Mucosa of stomach (tissue), 1 donor: ENCODE data around the gene PLPP4.

ENCODE experiments used
- H3K27me3 ChIP-seq: one replicate; pipeline ENCODE4 v1.7.0; 2013; ENCODE audit warnings: mild to moderate bottlenecking, low read length; ENCODE audit not compliant: control insufficient read depth, insufficient read depth
- H3K36me3 ChIP-seq: one replicate; pipeline ENCODE4 v1.7.0; 2013; ENCODE audit warnings: low read length; ENCODE audit not compliant: control insufficient read depth, insufficient read depth
- H3K4me1 ChIP-seq: one replicate; pipeline ENCODE4 v1.7.0; 2013; ENCODE audit warnings: mild to moderate bottlenecking, low read length; ENCODE audit not compliant: control insufficient read depth, insufficient read depth
- H3K4me3 ChIP-seq: one replicate; pipeline ENCODE4 v1.7.0; 2013; ENCODE audit warnings: low read length
- H3K9ac ChIP-seq: one replicate; pipeline ENCODE4 v1.7.0; 2013; ENCODE audit warnings: mild to moderate bottlenecking, low read length, moderate library complexity
- H3K9me3 ChIP-seq: one replicate; pipeline ENCODE4 v1.7.0; 2013; ENCODE audit warnings: mild to moderate bottlenecking, low read length, moderate library complexity; ENCODE audit not compliant: control insufficient read depth
- donor health status: Pancreatic carcinoma.

The PLPP4 gene

GRCh38 chr10:120431251-120431651 lies 25.8 kb upstream of the PLPP4 start:
- Histone ChIP-seq H3K9ac (no peak overlapping the region), H3K9me3 (no peaks in the 10 kb centered on the region), H3K4me1 (no peaks in the 10 kb centered on the region), H3K36me3 (no peaks in the 10 kb centered on the region), H3K27me3 (no peaks in the 10 kb centered on the region), H3K4me3 (no peak overlapping the region)

GRCh38 chr10:120432209-120432608 lies 24.8 kb upstream of the PLPP4 start:
- Histone ChIP-seq H3K9me3 (no peaks in the 10 kb centered on the region), H3K9ac (no peak overlapping the region), H3K4me1 (no peaks in the 10 kb centered on the region), H3K36me3 (no peaks in the 10 kb centered on the region), H3K4me3 (no peak overlapping the region), H3K27me3 (no peaks in the 10 kb centered on the region)

- H3K36me3 ChIP-seq, result no peaks in the 10 kb centered on the region
- no peaks in the 10 kb centered on the region for H3K4me1 ChIP-seq
- H3K9ac ChIP-seq, result no peak overlapping the region
- H3K4me3 ChIP-seq, result no peak overlapping the region
- no peaks in the 10 kb centered on the region for H3K9me3 ChIP-seq
- no peaks in the 10 kb centered on the region for H3K27me3 ChIP-seq
Observed at GRCh38 chr10:120433141-120433540, 23.9 kb upstream of the PLPP4 start.

- Histone ChIP-seq H3K36me3 (no peaks in the 10 kb centered on the region), H3K27me3 (no peaks in the 10 kb centered on the region), H3K9ac (no peak overlapping the region), H3K9me3 (no peaks in the 10 kb centered on the region), H3K4me1 (no peaks in the 10 kb centered on the region), H3K4me3 (no peak overlapping the region)
Observed at GRCh38 chr10:120436439-120437112, 20.5 kb upstream of the PLPP4 start.

- Histone ChIP-seq H3K36me3 (no peaks in the 10 kb centered on the region), H3K9ac (no peak overlapping the region), H3K4me1 (no peaks in the 10 kb centered on the region), H3K27me3 (no peaks in the 10 kb centered on the region), H3K9me3 (no peaks in the 10 kb centered on the region), H3K4me3 (no peak overlapping the region)
Observed at GRCh38 chr10:120437541-120437940, 19.5 kb upstream of the PLPP4 start.

GRCh38 chr10:120451968-120452367 lies 5.1 kb upstream of the PLPP4 start:
- no peak overlapping the region for H3K4me3 ChIP-seq
- H3K9ac ChIP-seq, result no peak overlapping the region
- H3K27me3 ChIP-seq, result peaks cover 11% of the 10 kb centered on the region
- no peaks in the 10 kb centered on the region for H3K36me3 ChIP-seq
- H3K4me1 ChIP-seq, result no peaks in the 10 kb centered on the region
- no peaks in the 10 kb centered on the region for H3K9me3 ChIP-seq

- Histone ChIP-seq H3K27me3 (peaks cover 24% of the 10 kb centered on the region), H3K9ac (no peak overlapping the region), H3K36me3 (no peaks in the 10 kb centered on the region), H3K4me3 (no peak overlapping the region), H3K9me3 (no peaks in the 10 kb centered on the region), H3K4me1 (peaks cover 5% of the 10 kb centered on the region)
Observed at GRCh38 chr10:120453319-120453718, 3.7 kb upstream of the PLPP4 start.

GRCh38 chr10:120453886-120454285 lies 3.1 kb upstream of the PLPP4 start:
- H3K4me1 ChIP-seq, result peaks cover 5% of the 10 kb centered on the region

GRCh38 chr10:120455004-120455403 lies 2.0 kb upstream of the PLPP4 start:
- H3K9ac ChIP-seq, result no peak overlapping the region
- H3K4me3 ChIP-seq, result no peak overlapping the region
- peaks cover 5% of the 10 kb centered on the region for H3K4me1 ChIP-seq
- no peaks in the 10 kb centered on the region for H3K9me3 ChIP-seq
- peaks cover 36% of the 10 kb centered on the region for H3K27me3 ChIP-seq
- no peaks in the 10 kb centered on the region for H3K36me3 ChIP-seq

More at GRCh38 chr10:120453886-120454285, 3.1 kb upstream of the PLPP4 start:
- H3K36me3 ChIP-seq, result no peaks in the 10 kb centered on the region
- peaks cover 28% of the 10 kb centered on the region for H3K27me3 ChIP-seq
- H3K9ac ChIP-seq, result no peak overlapping the region
- H3K9me3 ChIP-seq, result no peaks in the 10 kb centered on the region
- no peak overlapping the region for H3K4me3 ChIP-seq

- Histone ChIP-seq H3K4me3 (no peak overlapping the region), H3K9me3 (no peaks in the 10 kb centered on the region), H3K4me1 (peaks cover 5% of the 10 kb centered on the region), H3K27me3 (peaks cover 36% of the 10 kb centered on the region), H3K9ac (no peak overlapping the region), H3K36me3 (no peaks in the 10 kb centered on the region)
Observed at GRCh38 chr10:120455606-120456005, 1.4 kb upstream of the PLPP4 start.

- Histone ChIP-seq H3K9ac (no peak overlapping the region), H3K27me3 (peaks cover 36% of the 10 kb centered on the region), H3K4me3 (no peak overlapping the region)
Observed at GRCh38 chr10:120456143-120456625, 843 bp upstream of the PLPP4 start.

GRCh38 chr10:120457431-120458172 lies 575 bp downstream of the PLPP4 start:
- Histone ChIP-seq H3K36me3 (no peaks in the 10 kb centered on the region), H3K4me1 (peaks cover 5% of the 10 kb centered on the region), H3K9me3 (no peaks in the 10 kb centered on the region), H3K27me3 (peaks cover 36% of the 10 kb centered on the region), H3K9ac (no peak overlapping the region), H3K4me3 (no peak overlapping the region)

More at GRCh38 chr10:120456143-120456625, 843 bp upstream of the PLPP4 start:
- Histone ChIP-seq H3K36me3 (no peaks in the 10 kb centered on the region), H3K9me3 (no peaks in the 10 kb centered on the region), H3K4me1 (peaks cover 5% of the 10 kb centered on the region)
